Measurements from ENCODE around the gene GRM5. TPM values are rescaled to one million over a fixed set of nuclear protein-coding genes. Genes with fewer than 3 reads are reported as not detected.

The GRM5 gene
- total and polyA plus RNA-seq, 2 experiments from 2014 or later = not detected

DNA sequence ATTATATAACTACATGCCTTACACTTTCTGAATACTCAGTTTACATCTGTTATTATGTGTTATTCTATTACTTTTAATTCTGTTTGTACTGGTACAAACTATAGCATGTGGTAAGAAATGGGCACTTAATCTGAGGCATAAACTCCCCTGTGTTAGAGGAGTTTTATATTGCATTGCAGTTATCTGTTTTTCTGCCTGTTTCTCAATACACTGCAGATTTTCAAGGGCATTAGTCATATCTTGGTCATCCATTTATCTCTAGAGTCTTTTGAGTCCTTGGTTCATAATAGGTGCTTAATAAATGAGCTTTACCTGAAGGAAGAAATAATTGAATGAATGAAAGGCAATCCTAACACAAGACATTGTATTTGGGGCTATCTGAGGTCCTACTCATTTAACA lies 545.4 kb downstream of the GRM5 start:
- Histone ChIP-seq H3K4me3 (no peak overlapping the region), H3K9ac (no peak overlapping the region), H3F3A (ENCODE audit: insufficient read depth) (peaks cover 35% of the 10 kb centered on the region), H3K79me2 (ENCODE audit: insufficient read depth) (no peaks in the 10 kb centered on the region), H3K9me3 (ENCODE audit: low read depth) (no peaks in the 10 kb centered on the region), H2AFZ (no peak overlapping the region), H3K9me2 (ENCODE audit: insufficient read depth) (no peaks in the 10 kb centered on the region), H3K27me3 (replicated peaks; ENCODE audit: insufficient read depth) (no peaks in the 10 kb centered on the region), H3K4me1 (ENCODE audit: insufficient read depth) (peaks cover 12% of the 10 kb centered on the region), H3K4me2 (ENCODE audit: unreplicated experiment) (no peak overlapping the region), H4K20me1 (ENCODE audit: insufficient read depth) (no peaks in the 10 kb centered on the region), H3K27ac (no peak overlapping the region), H3K36me3 (ENCODE audit: low read depth) (no peaks in the 10 kb centered on the region)
- in situ Hi-C loops (cut with MboI) = no loop called here
- no peak for TF ChIP-seq EZH2phosphoT487 (IDR thresholded peaks at IDR 0.05; ENCODE audit: insufficient read depth, low read depth)
- TF ChIP-seq EZH2 (IDR thresholded peaks at IDR 0.05; ENCODE audit: insufficient read depth, poor library complexity, severe bottlenecking) = no peak
- peak; percentile 46 for DNase-seq

DNA sequence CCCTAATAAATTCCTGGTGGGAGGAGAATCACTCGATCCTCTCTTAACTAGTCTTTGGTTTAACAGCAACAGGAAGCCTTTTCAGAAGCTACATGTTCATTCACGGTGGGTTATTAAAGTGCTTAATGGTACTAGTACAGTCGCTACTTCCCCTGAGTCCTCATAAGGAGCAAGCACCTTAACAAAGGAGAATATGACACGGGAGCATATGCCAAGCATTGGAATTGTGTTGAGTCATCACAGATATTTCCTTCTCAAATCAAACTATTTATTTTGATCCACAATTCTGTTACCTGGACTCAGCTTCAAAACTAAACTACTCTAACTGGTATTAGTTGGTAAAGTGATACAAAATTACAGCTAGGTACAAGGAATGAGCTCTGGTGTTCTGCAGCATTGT lies 550.8 kb downstream of the GRM5 start:
- H3K9ac ChIP-seq = no peak overlapping the region
- H3F3A ChIP-seq (ENCODE audit: insufficient read depth) = no peaks in the 10 kb centered on the region
- in situ Hi-C loops (cut with MboI) = no loop called here
- no peak overlapping the region for H2AFZ ChIP-seq
- no peak overlapping the region for H3K4me2 ChIP-seq (ENCODE audit: unreplicated experiment)
- no peaks in the 10 kb centered on the region for H3K27me3 ChIP-seq (replicated peaks; ENCODE audit: insufficient read depth)
- no peaks in the 10 kb centered on the region for H3K9me2 ChIP-seq (ENCODE audit: insufficient read depth)
- H3K27ac ChIP-seq = no peak overlapping the region
- H3K4me1 ChIP-seq (ENCODE audit: insufficient read depth) = no peaks in the 10 kb centered on the region
- no peaks in the 10 kb centered on the region for H3K36me3 ChIP-seq (ENCODE audit: low read depth)
- H3K79me2 ChIP-seq (ENCODE audit: insufficient read depth) = no peaks in the 10 kb centered on the region
- DNase-seq = no peak
- H3K9me3 ChIP-seq (ENCODE audit: low read depth) = no peaks in the 10 kb centered on the region
- TF ChIP-seq EZH2phosphoT487 (IDR thresholded peaks at IDR 0.05; ENCODE audit: insufficient read depth, low read depth) = no peak
- no peak for TF ChIP-seq EZH2 (IDR thresholded peaks at IDR 0.05; ENCODE audit: insufficient read depth, poor library complexity, severe bottlenecking)
- 96 to 98% methylated on average over 4 of the region's 4 CpGs for WGBS, 2 experiments (ENCODE audit: low coverage in 1 of 2, low lambda C conversion rate in 2 of 2, missing lambda C conversion rate in 2 of 2)
- no peaks in the 10 kb centered on the region for H4K20me1 ChIP-seq (ENCODE audit: insufficient read depth)
- no peak overlapping the region for H3K4me3 ChIP-seq

DNA sequence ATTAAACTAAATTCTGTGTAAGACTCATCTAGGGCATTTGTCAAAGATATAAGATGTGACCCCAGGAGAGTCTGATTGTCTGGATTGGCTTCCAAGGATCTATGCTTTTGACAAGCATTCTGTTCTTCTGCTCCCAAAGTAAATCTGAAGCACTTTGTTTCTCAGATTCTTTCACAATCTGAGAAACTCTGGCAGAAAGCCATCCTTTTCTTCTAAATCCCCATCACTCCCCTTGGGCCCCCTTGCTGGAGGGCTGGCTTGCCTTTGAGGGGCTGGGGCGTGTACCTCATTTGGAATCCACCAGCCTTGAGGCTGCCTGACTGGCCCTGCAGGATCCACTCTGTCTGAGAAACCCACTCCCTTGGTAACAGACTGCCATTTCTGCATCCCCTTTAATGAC lies 554.8 kb downstream of the GRM5 start:
- Histone ChIP-seq H3K27ac (no peak overlapping the region), H3K79me2 (ENCODE audit: insufficient read depth) (no peaks in the 10 kb centered on the region), H3K9me2 (ENCODE audit: insufficient read depth) (no peaks in the 10 kb centered on the region), H3K27me3 (replicated peaks; ENCODE audit: insufficient read depth) (peaks cover 6% of the 10 kb centered on the region; the same call in 1 of the 2 replicates), H3K9ac (no peak overlapping the region), H3K9me3 (ENCODE audit: low read depth) (no peaks in the 10 kb centered on the region), H2AFZ (no peak overlapping the region), H3F3A (ENCODE audit: insufficient read depth) (no peaks in the 10 kb centered on the region), H3K4me2 (ENCODE audit: unreplicated experiment) (no peak overlapping the region), H3K36me3 (ENCODE audit: low read depth) (no peaks in the 10 kb centered on the region), H3K4me3 (no peak overlapping the region), H4K20me1 (ENCODE audit: insufficient read depth) (no peaks in the 10 kb centered on the region), H3K4me1 (ENCODE audit: insufficient read depth) (no peaks in the 10 kb centered on the region)
- 88 to 94% methylated on average over 1 of the region's 1 CpG for WGBS, 2 experiments (ENCODE audit: low coverage in 1 of 2, low lambda C conversion rate in 2 of 2, missing lambda C conversion rate in 2 of 2)
- in situ Hi-C loops (cut with MboI) = no loop called here
- TF ChIP-seq EZH2 (IDR thresholded peaks at IDR 0.05; ENCODE audit: insufficient read depth, poor library complexity, severe bottlenecking) (no peak), EZH2phosphoT487 (IDR thresholded peaks at IDR 0.05; ENCODE audit: insufficient read depth, low read depth) (no peak)
- no peak for DNase-seq

DNA sequence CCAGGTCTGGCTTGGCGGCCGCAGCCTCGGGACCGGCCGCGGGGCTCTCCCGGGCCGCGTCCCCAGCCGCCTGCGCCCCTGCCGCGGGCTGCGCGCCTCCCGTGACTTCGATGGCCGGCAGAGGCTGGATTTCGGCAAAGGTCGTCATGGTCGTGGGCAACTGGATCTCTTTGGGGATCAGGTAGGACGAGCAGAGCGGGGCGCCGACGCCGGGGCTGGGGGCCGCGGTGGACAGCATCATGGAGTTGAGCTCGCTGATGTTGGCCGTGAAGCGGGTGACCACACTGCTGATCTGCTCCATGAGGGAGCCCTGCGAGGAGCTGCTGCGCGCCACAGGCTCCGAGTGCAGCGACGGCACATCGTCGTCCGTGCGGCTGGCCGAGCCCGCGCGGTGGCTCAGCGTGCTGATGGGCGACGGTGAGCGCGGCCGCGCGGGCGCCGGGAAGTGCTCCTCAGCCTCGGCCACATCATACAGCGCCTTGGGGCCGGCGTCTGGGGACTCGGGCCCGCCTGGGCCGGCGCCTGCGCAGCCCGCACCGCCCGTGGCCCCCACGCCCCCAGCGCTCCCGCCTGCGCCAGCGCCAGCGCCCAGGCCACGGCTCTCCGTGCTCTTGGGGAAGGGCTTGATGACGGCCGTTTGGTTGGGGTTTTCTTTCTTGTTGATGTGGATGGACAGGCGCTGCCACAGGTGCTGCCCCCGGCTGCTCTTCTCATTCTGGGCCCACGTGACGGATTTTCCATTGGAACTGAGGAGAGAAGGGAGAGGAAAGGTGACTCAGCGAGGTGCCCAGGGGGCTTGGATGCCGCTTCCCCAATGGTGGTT lies 556.8 kb downstream of the GRM5 start:
- in situ Hi-C loops (cut with MboI) = no loop called here
- TF ChIP-seq EZH2phosphoT487 (IDR thresholded peaks at IDR 0.05; ENCODE audit: insufficient read depth, low read depth) (no peak), EZH2 (IDR thresholded peaks at IDR 0.05; ENCODE audit: insufficient read depth, poor library complexity, severe bottlenecking) (no peak)
- H2AFZ ChIP-seq = peak overlapping the region; percentile 77
- H3K4me2 ChIP-seq (ENCODE audit: unreplicated experiment) = peak overlapping the region; percentile 35
- no peaks in the 10 kb centered on the region for H3K9me3 ChIP-seq (ENCODE audit: low read depth)
- no peaks in the 10 kb centered on the region for H3K36me3 ChIP-seq (ENCODE audit: low read depth)
- no peaks in the 10 kb centered on the region for H3K9me2 ChIP-seq (ENCODE audit: insufficient read depth)
- H3K9ac ChIP-seq = no peak overlapping the region
- H3K27me3 ChIP-seq (replicated peaks; ENCODE audit: insufficient read depth) = peaks cover 6% of the 10 kb centered on the region; the same call in 1 of the 2 replicates
- H3F3A ChIP-seq (ENCODE audit: insufficient read depth) = no peaks in the 10 kb centered on the region
- H3K4me3 ChIP-seq = peak overlapping the region; percentile 50
- H4K20me1 ChIP-seq (ENCODE audit: insufficient read depth) = no peaks in the 10 kb centered on the region
- no peak overlapping the region for H3K27ac ChIP-seq
- H3K4me1 ChIP-seq (ENCODE audit: insufficient read depth) = no peaks in the 10 kb centered on the region
- no peaks in the 10 kb centered on the region for H3K79me2 ChIP-seq (ENCODE audit: insufficient read depth)
- 22 to 23% methylated on average over 35 to 49 of the region's 84 CpGs for WGBS, 2 experiments (ENCODE audit: low coverage in 1 of 2, low lambda C conversion rate in 2 of 2, missing lambda C conversion rate in 2 of 2)
- peak; percentile 56 for DNase-seq

Measured in GM23248 (cell line).